HCT116 (cell line): ENCODE measurements around the gene BAG2. TPM values are rescaled to one million over a fixed set of nuclear protein-coding genes. Genes with fewer than 3 reads are reported as not detected.

Source experiments
- ATAC-seq: fragments of 200-7000 bp; cut with Tn5 transposase; 2 replicates; pipeline ENCODE4 v1.9.1; 2020; ENCODE audit warnings: mild to moderate bottlenecking, moderate library complexity
- BruUV-seq: library from RNA; stranded (reverse); fragments of 400-500 nt; replicated peaks from 2 replicates; lab custom pipeline; 2021; lab: Mats Ljungman, UMichigan
- CTCF ChIA-PET: fragments of 300-600 bp; sonication (Branson Sonifier 250); formaldehyde crosslinking; loops from one replicate; lab custom pipeline; 2021; ENCODE audit warnings: antibody characterized with exemption; lab: Charles Lee
- POLR2A ChIA-PET: fragments of 300-600, 350-600 bp; sonication (Branson Sonifier 250); formaldehyde crosslinking; loops from one replicate; lab custom pipeline; 2021; ENCODE audit warnings: antibody characterized with exemption; lab: Charles Lee
- RAD21 ChIA-PET, 2 experiments: fragments of 300-600 bp; sonication (Branson Sonifier 250); formaldehyde crosslinking; loops; one replicate each; lab custom pipeline; 2023; ENCODE audit warnings: low total read pairs in 2 of 2; ENCODE audit not compliant: uncharacterized antibody in 2 of 2, unreplicated experiment in 2 of 2, low non-redundant PET in 1 of 2; lab: Charles Lee
- DNase-seq: peaks from one replicate; pipeline ENCODE4 v3.0.0-alpha.2; 2010; ENCODE audit warnings: low read depth, low spot score
- H2AFZ ChIP-seq: fragments of 200-600 bp; shearing (Covaris generic), sonication (generic); 2 replicates; pipeline ENCODE4 v1.6.1; 2017; ENCODE audit warnings: low read depth, mixed run types, mixed read lengths, antibody characterized with exemption, low read length; ENCODE audit not compliant: poor library complexity, severe bottlenecking
- H3K27ac ChIP-seq: 2 replicates; pipeline ENCODE4 v1.5.1; 2012; ENCODE audit warnings: low read depth, low read length
- H3K27me3 ChIP-seq: fragments of 200-600 bp; sonication (generic); 2 replicates; pipeline ENCODE4 v1.6.1; 2016; ENCODE audit warnings: mixed run types, low read length, mixed read lengths; ENCODE audit not compliant: insufficient read depth
- H3K36me3 ChIP-seq, 2 experiments: fragments of 200-500 bp in 1 of 2; fragments of 200-600 bp in 1 of 2; sonication (Bioruptor generic) in 1 of 2; sonication (generic) in 1 of 2; 2 replicates each; pipeline versions ENCODE4 v1.5.1 to v1.6.1; 2014 to 2016; ENCODE audit warnings: low read length in 2 of 2, inconsistent platforms in 1 of 2, mixed read lengths in 1 of 2, mixed run types in 1 of 2; ENCODE audit not compliant: insufficient read depth in 2 of 2, control insufficient read depth in 1 of 2
- H3K4me1 ChIP-seq, 2 experiments: fragments of 200-600 bp in 1 of 2; sonication (generic) in 1 of 2; 2 replicates each; pipeline versions ENCODE4 v1.5.1 to v1.6.1; 2012 to 2017; ENCODE audit warnings: low read length in 2 of 2, inconsistent platforms in 1 of 2, mild to moderate bottlenecking in 1 of 2, mixed read lengths in 1 of 2, mixed run types in 1 of 2, moderate library complexity in 1 of 2; ENCODE audit not compliant: insufficient read depth in 2 of 2, control insufficient read depth in 1 of 2
- H3K4me2 ChIP-seq: fragments of 200-600 bp; sonication (generic); 2 replicates; pipeline ENCODE4 v1.6.1; 2017; ENCODE audit warnings: mixed run types, low read length, mixed read lengths
- H3K4me3 ChIP-seq, 2 experiments: fragments of 200-600 bp in 1 of 2; sonication (generic) in 1 of 2; replicated peaks in 1 of 2; 2 replicates each; pipeline ENCODE4 v1.5.1; 2011 to 2016; ENCODE audit warnings: low read length in 2 of 2, control low read depth in 1 of 2, low read depth in 1 of 2, mild to moderate bottlenecking in 1 of 2, mixed read lengths in 1 of 2, mixed run types in 1 of 2
- H3K79me2 ChIP-seq: fragments of 200-600 bp; sonication (generic); 2 replicates; pipeline ENCODE4 v1.6.1; 2017; ENCODE audit warnings: mild to moderate bottlenecking, mixed run types, low read length, moderate library complexity, mixed read lengths; ENCODE audit not compliant: insufficient read depth
- H3K9ac ChIP-seq: fragments of 200-600 bp; sonication (generic); 2 replicates; pipeline ENCODE4 v1.6.1; 2016; ENCODE audit warnings: low read length, mixed read lengths
- H3K9me2 ChIP-seq: fragments of 200-600 bp; sonication (generic), shearing (Covaris generic); 2 replicates; pipeline ENCODE4 v1.6.1; 2017; ENCODE audit warnings: mixed run types, mild to moderate bottlenecking, moderate library complexity; ENCODE audit not compliant: insufficient read depth
- H3K9me3 ChIP-seq, 2 experiments: fragments of 200-500 bp in 1 of 2; fragments of 200-600 bp in 1 of 2; sonication (Bioruptor generic) in 1 of 2; sonication (generic) in 1 of 2; 2 replicates each; pipeline ENCODE4 v1.6.1; 2014 to 2017; ENCODE audit warnings: low read length in 2 of 2, mixed read lengths in 2 of 2, inconsistent platforms in 1 of 2, low read depth in 1 of 2, mild to moderate bottlenecking in 1 of 2, mixed run types in 1 of 2, moderate library complexity in 1 of 2; ENCODE audit not compliant: control insufficient read depth in 1 of 2, insufficient read depth in 1 of 2
- H4K20me1 ChIP-seq: fragments of 200-600 bp; sonication (generic), shearing (Covaris generic); 2 replicates; pipeline ENCODE4 v1.6.1; 2017; ENCODE audit warnings: mixed run types, mild to moderate bottlenecking, moderate library complexity; ENCODE audit not compliant: insufficient read depth
- ATF3 ChIP-seq: IDR thresholded peaks from 2 replicates; pipeline ENCODE4 v1.6.1; 2012
- CBX3 ChIP-seq: IDR thresholded peaks from 2 replicates; pipeline ENCODE4 v1.6.1; 2012; ENCODE audit warnings: low read depth
- CEBPB ChIP-seq: IDR thresholded peaks from 2 replicates; pipeline ENCODE4 v1.6.1; 2012; ENCODE audit warnings: low read depth
- CTCF ChIP-seq, 3 experiments: fragments of 200-600 bp in 1 of 3; sonication (generic) in 1 of 3; IDR thresholded peaks in 2 of 3; conservative IDR thresholded peaks in 1 of 3; 2 replicates each; pipeline ENCODE4 v1.5.1; 2012 to 2017; ENCODE audit warnings: low read depth in 2 of 3, low read length in 2 of 3, antibody characterized with exemption in 1 of 3, borderline replicate concordance in 1 of 3, control low read depth in 1 of 3, mild to moderate bottlenecking in 1 of 3, mixed read lengths in 1 of 3, mixed run types in 1 of 3, moderate library complexity in 1 of 3; ENCODE audit not compliant: insufficient read depth in 1 of 3
- ELF1 ChIP-seq: IDR thresholded peaks from 2 replicates; pipeline ENCODE4 v1.6.1; 2012; ENCODE audit warnings: low read depth, borderline replicate concordance
- JUND ChIP-seq: IDR thresholded peaks from 2 replicates; pipeline ENCODE4 v1.6.1; 2012
- REST ChIP-seq: IDR thresholded peaks from 2 replicates; pipeline ENCODE4 v1.6.1; 2012; ENCODE audit warnings: low read depth
- SIN3A ChIP-seq: IDR thresholded peaks from 2 replicates; pipeline ENCODE4 v1.6.1; 2012; ENCODE audit warnings: low read depth
- TCF7L2 ChIP-seq: IDR thresholded peaks from 2 replicates; pipeline ENCODE4 v1.7.0; 2011; ENCODE audit warnings: borderline replicate concordance, inconsistent platforms; ENCODE audit not compliant: insufficient read depth, insufficient read length; ENCODE audit errors: extremely low read depth
- ZFX ChIP-seq: fragments of 450-650 bp; IDR thresholded peaks from 2 replicates; pipeline ENCODE4 v1.6.1; 2017
- ZNF274 ChIP-seq: fragments of 200-500 bp; sonication (Bioruptor generic); IDR thresholded peaks from 2 replicates; pipeline ENCODE4 v1.6.1; 2014; ENCODE audit warnings: mild to moderate bottlenecking, low read depth, low read length, inconsistent platforms
- intact Hi-C: fragments of 100-400 bp; cut with micrococcal nuclease; formaldehyde crosslinking; loops from 2 replicates; pipeline ENCODE4 v1.10.0; 2022
- total RNA-seq: library from RNA; stranded (reverse); gene quantifications from one replicate; pipeline ENCODE4 v1.2.1, GENCODE V29; 2021; ENCODE audit not compliant: unreplicated experiment

The BAG2 gene
- total RNA-seq, 1 experiment from 2014 or later = 13.5 TPM

GRCh38 chr6:57147955-57148858 is 23.9 kb upstream of the BAG2 start:
- BruUV-seq = no TSS peak
- no peak overlapping the region for H3K4me2 ChIP-seq
- no peak overlapping the region for H3K4me3 ChIP-seq
- peaks cover 12 to 19% of the 10 kb centered on the region in 2 experiments; a peak in 3 of 4 replicates for H3K36me3 ChIP-seq
- DNase-seq = no peak
- intact Hi-C loops = no loop called here
- no peak overlapping the region for H3K9ac ChIP-seq
- no peaks in the 10 kb centered on the region for H3K27me3 ChIP-seq
- ChIA-PET POLR2A (no interaction called here), CTCF (no interaction called here), RAD21 (no interaction called here)
- ATAC-seq = no peak
- H3K9me3 ChIP-seq = no peaks in the 10 kb centered on the region
- H2AFZ ChIP-seq = no peak overlapping the region
- H3K9me2 ChIP-seq = no peaks in the 10 kb centered on the region
- H3K79me2 ChIP-seq = no peaks in the 10 kb centered on the region
- no peaks in the 10 kb centered on the region for H4K20me1 ChIP-seq
- H3K27ac ChIP-seq = no peak overlapping the region
- no peak for TF ChIP-seq CEBPB
- TF ChIP-seq TCF7L2 = no peak
- no peak for TF ChIP-seq ZFX
- TF ChIP-seq ATF3 = no peak
- no peak for TF ChIP-seq ELF1
- no peak for TF ChIP-seq SIN3A
- no peaks in the 10 kb centered on the region for H3K4me1 ChIP-seq

- Histone ChIP-seq H3K27ac (no peak overlapping the region), H4K20me1 (no peaks in the 10 kb centered on the region), H3K27me3 (no peaks in the 10 kb centered on the region), H3K4me3 (no peak overlapping the region), H3K4me2 (no peak overlapping the region), H3K9me2 (no peaks in the 10 kb centered on the region), H3K4me1 (no peaks in the 10 kb centered on the region), H3K79me2 (no peaks in the 10 kb centered on the region), H2AFZ (no peak overlapping the region), H3K36me3 (peaks cover 7 to 8% of the 10 kb centered on the region in 2 experiments), H3K9ac (no peak overlapping the region), H3K9me3 (no peaks in the 10 kb centered on the region)
- no TSS peak for BruUV-seq
- CTCF ChIA-PET = no interaction called here
- no peak for DNase-seq
- no peak for ATAC-seq
- RAD21 ChIA-PET = no interaction called here
- POLR2A ChIA-PET = no interaction called here
- intact Hi-C loops = no loop called here
- TF ChIP-seq ZNF274 = no peak
- TF ChIP-seq TCF7L2 = no peak
- TF ChIP-seq ELF1 = no peak
- TF ChIP-seq REST = no peak
- TF ChIP-seq CBX3 = no peak
- TF ChIP-seq JUND = no peak
- no peak for TF ChIP-seq CEBPB
- TF ChIP-seq ATF3 = no peak
- no peak for TF ChIP-seq CTCF (IDR thresholded peaks at IDR 0.05 in 2 of 3, conservative IDR thresholded peaks at IDR 0.05 in 1 of 3; ENCODE audit: borderline replicate concordance in 1 of 3, insufficient read depth in 1 of 3, low read depth in 2 of 3, low read length in 2 of 3)
- TF ChIP-seq SIN3A = no peak
- no peak for TF ChIP-seq ZFX
Measured at GRCh38 chr6:57158658-57159057, 13.5 kb upstream of the BAG2 start.
